OCI-LY7 (cell line): Measurements from ENCODE around the gene TEAD2.
"Not testable (repeated sequence)": the region's sequence is repeated elsewhere in the genome, so short reads cannot be mapped to it uniquely, and the experiment has no call there.

ENCODE experiments used
- CTCF ChIP-seq: fragments of 200-600 bp; sonication (generic); conservative IDR thresholded peaks from 2 replicates; pipeline ENCODE4 v1.5.1; 2014; ENCODE audit warnings: mild to moderate bottlenecking, antibody characterized with exemption, low read length, moderate library complexity, mixed read lengths
- EZH2phosphoT487 ChIP-seq: fragments of 200-600 bp; sonication (generic); IDR thresholded peaks from 2 replicates; pipeline ENCODE4 v1.6.1; 2018; ENCODE audit warnings: low read depth, borderline replicate concordance, mild to moderate bottlenecking, mixed run types, antibody characterized with exemption, low read length, moderate library complexity, mixed read lengths

GRCh38 chr19:49332691-49333417 is 29.4 kb downstream of the TEAD2 start:
- not testable (repeated sequence) for TF ChIP-seq CTCF, EZH2phosphoT487
